ENCODE data around the gene CABCOCO1. TPM values are rescaled to one million over a fixed set of nuclear protein-coding genes. Genes with fewer than 3 reads are reported as not detected.

The CABCOCO1 gene
- total and polyA plus RNA-seq, 9 of the 15 experiments (the other 6 are each of a cell fraction or from before 2014, with no cell fraction given) = 0.04 TPM; not detected in 8

- peak; percentile 82 for TF ChIP-seq CHAMP1 (IDR thresholded peaks at IDR 0.05)
- peak; percentile 87 for TF ChIP-seq CC2D1A (IDR thresholded peaks at IDR 0.05)
- peak; percentile 99 for TF ChIP-seq ZNF384 (IDR thresholded peaks at IDR 0.05; ENCODE audit: low read depth, low read length)
- TF ChIP-seq SMARCC2 (IDR thresholded peaks at IDR 0.05; ENCODE audit: low read depth) = no peak
- 0 out of 2 replicates have a peak, but pooled peaks have one; percentile 52 for TF ChIP-seq TFAP4 (CRISPR knock-in tag; IDR thresholded peaks at IDR 0.05; ENCODE audit: borderline replicate concordance)
- TF ChIP-seq BDP1 (IDR thresholded peaks at IDR 0.05; ENCODE audit: insufficient read depth, insufficient read length) = no peak
- TF ChIP-seq ZNF57 (CRISPR knock-in tag; IDR thresholded peaks at IDR 0.05) = no peak
- TF ChIP-seq CHD7 (IDR thresholded peaks at IDR 0.05; ENCODE audit: low read depth, low read length) = no peak
- peak; percentile 39; the same call in 1 of the 2 replicates for TF ChIP-seq ZNF175 (CRISPR knock-in tag; IDR thresholded peaks at IDR 0.05; ENCODE audit: low read depth)
- peak; percentile 6; the same call in 1 of the 2 replicates for TF ChIP-seq MTA3 (IDR thresholded peaks at IDR 0.05; ENCODE audit: borderline replicate concordance)
- TF ChIP-seq RAD21 (CRISPR knock-in tag; conservative IDR thresholded peaks at IDR 0.05 in 1 of 2, IDR thresholded peaks at IDR 0.05 in 1 of 2) = peak; percentile 79 to 92
- 0 out of 2 replicates have a peak, but pooled peaks have one; percentile 13 for TF ChIP-seq MEF2A (IDR thresholded peaks at IDR 0.05; ENCODE audit: control insufficient read depth, low read depth, low read length)
Measured at GRCh38 chr10:61750943-61751471, 88.3 kb downstream of the CABCOCO1 start (continued).

All from K562 (cell line).